GM12878 (cell line): ENCODE results near the gene CTNNB1. TPM values are rescaled to one million over a fixed set of nuclear protein-coding genes. Genes with fewer than 3 reads are reported as not detected.

Experiments
- ATAC-seq: fragments of 200-7000 bp; cut with Tn5 transposase; 3 replicates; pipeline ENCODE4 v1.9.1; 2020; ENCODE audit warnings: mild to moderate bottlenecking, moderate library complexity
- BruUV-seq: library from RNA; stranded (reverse); fragments of 400-500 nt; replicated peaks from 2 replicates; lab custom pipeline; 2021; lab: Mats Ljungman, UMichigan
- CTCF ChIA-PET: fragments of 300-600 bp; sonication (Branson Sonifier 250); formaldehyde crosslinking; extraction: SDS; loops from one replicate; lab custom pipeline; 2021; ENCODE audit warnings: inconsistent platforms; lab: Yijun Ruan, JAX
- POLR2A ChIA-PET: fragments of 350-600 bp; formaldehyde crosslinking; extraction: SDS; loops from one replicate; lab custom pipeline; 2021; ENCODE audit warnings: inconsistent platforms; lab: Charles Lee
- RAD21 ChIA-PET: fragments of 300-600 bp; sonication (Branson Sonifier 250); formaldehyde crosslinking; loops from one replicate; lab custom pipeline; 2023; ENCODE audit warnings: antibody characterized with exemption; ENCODE audit not compliant: unreplicated experiment; lab: Charles Lee
- SMC1A ChIA-PET: fragments of 300-600 bp; sonication (Branson Sonifier 250); formaldehyde crosslinking; loops from one replicate; lab custom pipeline; 2023; ENCODE audit not compliant: unreplicated experiment, uncharacterized antibody; lab: Charles Lee
- DNase-seq: peaks from one replicate; pipeline ENCODE4 v3.0.0-alpha.2; 2011; ENCODE audit warnings: low read depth, low spot score
- FAIRE-seq: peaks from 3 replicates; lab custom pipeline; 2011; peaks lifted over from hg19 to GRCh38; lab: Jason Lieb, UNC
- H2AFZ ChIP-seq: 2 replicates; pipeline ENCODE4 v1.6.0; 2011; ENCODE audit warnings: low read depth, low read length, control low read depth; ENCODE audit not compliant: control insufficient read depth
- H3K27ac ChIP-seq: 2 replicates; pipeline ENCODE4 v1.5.1; 2011; ENCODE audit warnings: control low read depth; ENCODE audit not compliant: control insufficient read depth, insufficient read depth
- H3K27me3 ChIP-seq, 2 experiments: replicated peaks in 1 of 2; 2 replicates each; pipeline versions ENCODE4 v1.6.0 to v1.6.1; 2011; ENCODE audit warnings: low read length in 1 of 2; ENCODE audit not compliant: control insufficient read depth in 2 of 2, insufficient read depth in 2 of 2
- H3K36me3 ChIP-seq, 2 experiments: 2 replicates each; pipeline ENCODE4 v1.5.1; 2011; ENCODE audit warnings: low read length in 1 of 2; ENCODE audit not compliant: control insufficient read depth in 2 of 2, insufficient read depth in 2 of 2
- H3K4me1 ChIP-seq: 2 replicates; pipeline ENCODE4 v1.6.1; 2011; ENCODE audit warnings: mild to moderate bottlenecking, low read length, moderate library complexity, mixed read lengths; ENCODE audit not compliant: control insufficient read depth, insufficient read depth
- H3K4me2 ChIP-seq: 2 replicates; pipeline ENCODE4 v1.6.0; 2011; ENCODE audit warnings: control low read depth; ENCODE audit not compliant: control insufficient read depth, insufficient read depth
- H3K4me3 ChIP-seq: fragments of 200-600 bp; sonication (generic); 2 replicates; pipeline ENCODE4 v1.5.1; 2016
- H3K79me2 ChIP-seq: 2 replicates; pipeline ENCODE4 v1.6.0; 2011; ENCODE audit warnings: low read length; ENCODE audit not compliant: control insufficient read depth, insufficient read depth
- H3K9ac ChIP-seq: 2 replicates; pipeline ENCODE4 v1.8.0; 2011; ENCODE audit warnings: low read length, control low read depth, mixed read lengths; ENCODE audit not compliant: control insufficient read depth, insufficient read depth
- H3K9me3 ChIP-seq: replicated peaks from 3 replicates; pipeline ENCODE4 v1.5.1; 2011; ENCODE audit warnings: mild to moderate bottlenecking, low read length; ENCODE audit not compliant: control insufficient read depth, insufficient read depth
- H4K20me1 ChIP-seq: 2 replicates; pipeline ENCODE4 v1.6.0; 2011; ENCODE audit not compliant: control insufficient read depth, insufficient read depth
- ATF3 ChIP-seq: IDR thresholded peaks from 2 replicates; pipeline ENCODE4 v1.6.1; 2011; ENCODE audit warnings: low read depth, mild to moderate bottlenecking, low read length, moderate library complexity, borderline replicate concordance; ENCODE audit errors: extremely low read depth
- BHLHE40 ChIP-seq, 2 experiments: fragments of 450-650 bp in 1 of 2; IDR thresholded peaks; 2 replicates each; pipeline ENCODE4 v1.6.1; 2011 to 2017; ENCODE audit warnings: low read depth in 2 of 2, borderline replicate concordance in 1 of 2, improper control_type of control experiment in 1 of 2, low read length in 1 of 2, mild to moderate bottlenecking in 1 of 2
- CBFB ChIP-seq: IDR thresholded peaks from 2 replicates; pipeline ENCODE4 v1.6.1; 2016; ENCODE audit warnings: antibody characterized with exemption, low read depth
- MYC ChIP-seq: IDR thresholded peaks from 2 replicates; pipeline ENCODE4 v1.6.1; 2011; ENCODE audit warnings: mild to moderate bottlenecking, low read length, moderate library complexity, inconsistent platforms; ENCODE audit not compliant: insufficient read depth, insufficient replicate concordance, insufficient read length, severe bottlenecking
- RBBP5 ChIP-seq: fragments of 200-600 bp; sonication (generic); conservative IDR thresholded peaks from 2 replicates; pipeline ENCODE4 v1.6.1; 2016
- RCOR1 ChIP-seq: conservative IDR thresholded peaks from 2 replicates; pipeline ENCODE4 v1.6.1; 2012; ENCODE audit warnings: low read depth, low read length, improper control_type of control experiment
- SMARCA5 ChIP-seq: fragments of 450-650 bp; IDR thresholded peaks from 2 replicates; pipeline ENCODE4 v1.6.1; 2017; ENCODE audit warnings: mild to moderate bottlenecking
- SUPT20H ChIP-seq: IDR thresholded peaks from 2 replicates; pipeline ENCODE4 v1.6.1; 2011; ENCODE audit warnings: low read depth, mild to moderate bottlenecking, low read length, moderate library complexity, borderline replicate concordance; ENCODE audit not compliant: control insufficient read depth
- ZNF217 ChIP-seq: fragments of 450-650 bp; IDR thresholded peaks from 2 replicates; pipeline ENCODE4 v1.6.1; 2017; ENCODE audit warnings: antibody characterized with exemption, mild to moderate bottlenecking
- WGBS: methylation state at CpG from one replicate; pipeline ENCODE4 v1.1.6; 2016; ENCODE audit warnings: low lambda C conversion rate; ENCODE audit not compliant: insufficient replicate concordance, insufficient coverage; ENCODE audit errors: missing lambda C conversion rate; 5-methylcytosine and 5-hydroxymethylcytosine counted together
- in situ Hi-C: fragments of 300-500 bp; cut with MboI; formaldehyde crosslinking; loops from 9 replicates; pipeline ENCODE4 v1.14.3; 2018; ENCODE audit warnings: mixed read lengths
- intact Hi-C: fragments of 100-400 bp; cut with micrococcal nuclease; formaldehyde crosslinking; loops from one replicate; pipeline ENCODE4 v1.14.2; 2022; ENCODE audit not compliant: unreplicated experiment
- polyA plus RNA-seq, 11 experiments: library from polyadenylated mRNA; depleted of rRNA in 4 of 11; unstranded in 6 of 11; stranded (reverse) in 5 of 11; fragments of >200 nt; fragmentation: Nextera tagmentation in 4 of 11; fragmentation: Illumina TruSeq in 1 of 11; extraction: Ambion mirVana in 4 of 11; extraction: Trizol in 1 of 11; gene quantifications; 1 replicate in 1 of 11; 2 replicates in 10 of 11; pipeline versions ENCODE4 v1.2.1 to v1.2.3, GENCODE V29; 2011 to 2016; ENCODE audit warnings: inconsistent platforms in 2 of 11, missing spikeins in 2 of 11, low read depth in 1 of 11
- total RNA-seq, 4 experiments: library from RNA; depleted of rRNA in 3 of 4; stranded (reverse); fragments of >200 nt in 3 of 4; fragmentation: Illumina TruSeq in 1 of 4; extraction: Trizol in 1 of 4; gene quantifications; 2 replicates each; pipeline versions ENCODE4 v1.2.1 to v1.2.3, GENCODE V29; 2013 to 2021

CTNNB1 gene
- total and polyA plus RNA-seq, 10 of the 15 experiments (the other 5 are each of a cell fraction or from before 2014, with no cell fraction given), result 30.4 to 217 (median 138) TPM

- 80% methylated on average over 3 of the region's 3 CpGs for WGBS
- Histone ChIP-seq H3K4me3 (no peak overlapping the region), H3K79me2 (no peaks in the 10 kb centered on the region), H3K9me3 (no peaks in the 10 kb centered on the region), H4K20me1 (no peaks in the 10 kb centered on the region; the same call in 1 of the 2 replicates), H3K27me3 (no peaks in the 10 kb centered on the region), H3K27ac (no peak overlapping the region), H3K4me2 (no peak overlapping the region), H3K9ac (no peak overlapping the region), H3K36me3 (no peaks in the 10 kb centered on the region), H2AFZ (no peak overlapping the region), H3K4me1 (no peaks in the 10 kb centered on the region)
- no peak for ATAC-seq
- no peak for TF ChIP-seq CBFB
- no peak for TF ChIP-seq SUPT20H
- no peak for TF ChIP-seq SMARCA5
- TF ChIP-seq RBBP5, result no peak
- no peak for TF ChIP-seq ATF3
- intact Hi-C loops (no loop called here), in situ Hi-C loops (no loop called here)
- RAD21 ChIA-PET, result no interaction called here
- DNase-seq, result no peak
- POLR2A ChIA-PET, result no interaction called here
- CTCF ChIA-PET, result no interaction called here
- SMC1A ChIA-PET, result interaction anchor here (1.3 kb wide), 1 partner anchor 12 kb away, joined by 3 read pairs; no protein-coding TSS in a partner anchor
- no peak for FAIRE-seq
- BruUV-seq, result no TSS peak
Measured at GRCh38 chr3:41248525-41248924, 49.2 kb downstream of the CTNNB1 start.

- no TSS peak for BruUV-seq
- SMC1A ChIA-PET, result no interaction called here
- in situ Hi-C loops, result no loop called here
- POLR2A ChIA-PET, result no interaction called here
- Histone ChIP-seq H3K79me2 (no peaks in the 10 kb centered on the region), H3K27ac (no peak overlapping the region), H3K4me3 (no peak overlapping the region), H3K36me3 (no peaks in the 10 kb centered on the region), H3K9me3 (no peaks in the 10 kb centered on the region), H2AFZ (no peak overlapping the region), H3K4me1 (no peaks in the 10 kb centered on the region), H3K27me3 (no peaks in the 10 kb centered on the region; a peak in 1 of 4 replicates), H4K20me1 (no peaks in the 10 kb centered on the region; the same call in 1 of the 2 replicates), H3K4me2 (no peak overlapping the region), H3K9ac (no peak overlapping the region)
- no peak for ATAC-seq
- RAD21 ChIA-PET, result no interaction called here
- no peak for FAIRE-seq
- WGBS, result 73% methylated on average over 3 of the region's 3 CpGs
- no peak for DNase-seq
- no peak for TF ChIP-seq RCOR1
- TF ChIP-seq MYC, result no peak
- no peak for TF ChIP-seq BHLHE40 (IDR thresholded peaks at IDR 0.05; ENCODE audit: borderline replicate concordance in 1 of 2, low read depth in 2 of 2, low read length in 1 of 2)
- TF ChIP-seq ZNF217, result no peak
- CTCF ChIA-PET, result no interaction called here
- intact Hi-C loops, result no loop called here
Measured at GRCh38 chr3:41249318-41249717, 50.0 kb downstream of the CTNNB1 start.
